Measurements from ENCODE around the gene BCAS3.

DNA sequence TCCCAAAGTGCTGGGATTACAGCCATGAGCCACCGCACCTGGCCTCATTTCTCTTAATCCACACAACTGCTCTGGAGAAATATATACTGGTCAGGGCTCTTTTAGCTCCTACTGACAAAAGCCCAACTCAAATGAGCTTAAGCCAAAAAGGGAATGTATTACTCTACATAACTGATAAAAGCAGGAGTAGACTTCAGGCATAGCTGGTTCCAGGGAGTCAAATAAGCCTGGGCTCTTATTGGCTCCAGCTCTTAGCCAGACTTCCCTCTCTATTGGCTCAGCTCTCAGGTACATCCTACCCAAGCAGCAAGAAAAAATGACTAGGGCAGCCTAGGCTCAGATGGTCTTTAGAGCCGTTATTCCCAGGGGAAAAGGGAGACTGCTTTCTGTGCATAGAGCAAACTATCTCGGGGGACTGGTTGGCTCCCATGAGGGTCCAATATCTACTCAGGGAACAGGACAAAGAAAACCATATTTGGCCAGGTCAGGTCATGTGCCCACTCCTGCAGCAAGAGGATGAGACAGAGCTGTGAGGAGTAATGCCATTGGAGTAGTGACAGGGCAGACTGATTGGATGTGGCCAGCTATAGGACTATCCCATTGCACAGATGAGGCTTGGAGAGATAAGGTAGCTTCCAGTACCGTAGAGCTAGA lies 743.2 kb downstream of the BCAS3 start:
- TF ChIP-seq, protein P1, sequence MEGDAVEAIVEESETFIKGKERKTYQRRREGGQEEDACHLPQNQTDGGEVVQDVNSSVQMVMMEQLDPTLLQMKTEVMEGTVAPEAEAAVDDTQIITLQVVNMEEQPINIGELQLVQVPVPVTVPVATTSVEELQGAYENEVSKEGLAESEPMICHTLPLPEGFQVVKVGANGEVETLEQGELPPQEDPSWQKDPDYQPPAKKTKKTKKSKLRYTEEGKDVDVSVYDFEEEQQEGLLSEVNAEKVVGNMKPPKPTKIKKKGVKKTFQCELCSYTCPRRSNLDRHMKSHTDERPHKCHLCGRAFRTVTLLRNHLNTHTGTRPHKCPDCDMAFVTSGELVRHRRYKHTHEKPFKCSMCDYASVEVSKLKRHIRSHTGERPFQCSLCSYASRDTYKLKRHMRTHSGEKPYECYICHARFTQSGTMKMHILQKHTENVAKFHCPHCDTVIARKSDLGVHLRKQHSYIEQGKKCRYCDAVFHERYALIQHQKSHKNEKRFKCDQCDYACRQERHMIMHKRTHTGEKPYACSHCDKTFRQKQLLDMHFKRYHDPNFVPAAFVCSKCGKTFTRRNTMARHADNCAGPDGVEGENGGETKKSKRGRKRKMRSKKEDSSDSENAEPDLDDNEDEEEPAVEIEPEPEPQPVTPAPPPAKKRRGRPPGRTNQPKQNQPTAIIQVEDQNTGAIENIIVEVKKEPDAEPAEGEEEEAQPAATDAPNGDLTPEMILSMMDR (IDR thresholded peaks at IDR 0.05; ENCODE audit: insufficient read depth, low read depth, low read length): no peak
- no peak for TF ChIP-seq EZH2 (IDR thresholded peaks at IDR 0.05; ENCODE audit: insufficient read depth, low read length)
